ENCODE results near the gene SMIM1.
"Not testable (repeated sequence)": the region's sequence is repeated elsewhere in the genome, so short reads cannot be mapped to it uniquely, and the experiment has no call there.

GRCh38 chr1:3810149-3810761 is 37.7 kb downstream of the SMIM1 start:
- not testable (repeated sequence) for TF ChIP-seq CTCF (IDR thresholded peaks at IDR 0.05; ENCODE audit: low read depth, low read length, poor library complexity, severe bottlenecking); EZH2phosphoT487 (IDR thresholded peaks at IDR 0.05; ENCODE audit: borderline replicate concordance, low read length)
